Adipose tissue (tissue), 3 donors: ENCODE measurements around the gene RAD9B. TPM values are rescaled to one million over a fixed set of nuclear protein-coding genes. Genes with fewer than 3 reads are reported as not detected.

Experiments used
- H3K27ac ChIP-seq: one replicate; pipeline ENCODE4 v1.5.1; 2013; ENCODE audit warnings: low read depth, low read length
- WGBS, 3 donors: extraction: QIAGEN DNeasy Blood & Tissue Kit; methylation state at CpG; one replicate each; pipeline ENCODE4 v1.1.7; 2013; 5-methylcytosine and 5-hydroxymethylcytosine counted together
- polyA plus RNA-seq, 3 donors: library from polyadenylated mRNA; stranded (reverse); fragments of 200-250 nt; gene quantifications; one replicate each; pipeline ENCODE4 v1.2.3, GENCODE V29; 2013
- donor health status: healthy with polysubstance abuse.
- donor health status: Bipolar disorder and iron deficiency.
- donor health status: healthy.

Gene RAD9B
- polyA plus RNA-seq, 3 donors: 0.09 to 0.56 (median 0.13) TPM

GRCh38 chr12:110546339-110546738, 44.2 kb downstream of the RAD9B start:
- no peak overlapping the region for H3K27ac ChIP-seq
- 64 to 90% (median 64%) methylated on average over 3 of the region's 3 CpGs for WGBS, 3 donors

GRCh38 chr12:110547090-110547489, 45.0 kb downstream of the RAD9B start:
- no peak overlapping the region for H3K27ac ChIP-seq
- 90 to 95% (median 94%) methylated on average over 2 of the region's 2 CpGs for WGBS, 3 donors

GRCh38 chr12:110548678-110549077, 46.5 kb downstream of the RAD9B start:
- H3K27ac ChIP-seq: no peak overlapping the region
- 82 to 89% (median 87%) methylated on average over 7 of the region's 7 CpGs for WGBS, 3 donors

GRCh38 chr12:110549716-110550115, 47.6 kb downstream of the RAD9B start:
- 83 to 86% (median 85%) methylated on average over 2 of the region's 2 CpGs for WGBS, 3 donors
- no peak overlapping the region for H3K27ac ChIP-seq

GRCh38 chr12:110550981-110551380, 48.9 kb downstream of the RAD9B start:
- no peak overlapping the region for H3K27ac ChIP-seq
- 88 to 94% (median 90%) methylated on average over 4 of the region's 4 CpGs for WGBS, 3 donors

Other genes starting within 250 kb of the RAD9B start
- gene ATP2A2, start 221.1 kb upstream of the RAD9B start, polyA plus RNA-seq: 10 to 100 TPM; 29.6 to 88.1 (median 35.4) TPM
- 10 to 100 TPM; 12.9 to 23.0 (median 20.4) TPM for gene ANAPC7, start 98.6 kb upstream of the RAD9B start, polyA plus RNA-seq
- 100 to 1,000 TPM; 133 to 408 (median 220) TPM for gene ARPC3, start 52.0 kb upstream of the RAD9B start, polyA plus RNA-seq
- 10 to 100 TPM; 14.3 to 36.7 (median 32.9) TPM for gene GPN3, start 34.1 kb upstream of the RAD9B start, polyA plus RNA-seq
- 10 to 100 TPM in 1 of 3 donors, 1 to 10 TPM in 2; 1.8 to 14.1 (median 4.8) TPM for gene FAM216A, start 33.5 kb upstream of the RAD9B start, polyA plus RNA-seq
- 100 to 1,000 TPM in 2 of 3 donors, 10 to 100 TPM in 1; 64.0 to 163 (median 146) TPM for gene VPS29, start 220 bp upstream of the RAD9B start, polyA plus RNA-seq
- 10 to 100 TPM in 2 of 3 donors, 1 to 10 TPM in 1; 6.9 to 21.9 (median 11.7) TPM for gene PPTC7, start 81.0 kb downstream of the RAD9B start, polyA plus RNA-seq
- gene TCTN1, start 111.8 kb downstream of the RAD9B start, polyA plus RNA-seq: 10 to 100 TPM in 2 of 3 donors, 1 to 10 TPM in 1; 9.5 to 14.3 (median 13.7) TPM
- gene HVCN1, start 186.8 kb downstream of the RAD9B start, polyA plus RNA-seq: 1 to 10 TPM; 1.3 to 6.7 (median 4.7) TPM
- gene PPP1CC, start 240.6 kb downstream of the RAD9B start, polyA plus RNA-seq: 10 to 100 TPM; 58.1 to 92.9 (median 59.2) TPM